WTC11 (cell line): ENCODE results near the gene MTA1. TPM values are rescaled to one million over a fixed set of nuclear protein-coding genes. Genes with fewer than 3 reads are reported as not detected.
A peak's percentile ranks its signal among the peaks of the same experiment; 100 is the strongest.

Source experiments
- CBFB ChIP-seq: sonication (generic); formaldehyde crosslinking; IDR thresholded peaks from 2 replicates; pipeline ENCODE4 v1.8.1; 2022; ENCODE audit warnings: mild to moderate bottlenecking, low read depth, missing genetic modification reagents
- CREB1 ChIP-seq: sonication (generic); formaldehyde crosslinking; IDR thresholded peaks from 2 replicates; pipeline ENCODE4 v1.8.0; 2023; ENCODE audit warnings: mild to moderate bottlenecking, missing genetic modification reagents
- ELF4 ChIP-seq: sonication (generic); formaldehyde crosslinking; IDR thresholded peaks from 2 replicates; pipeline ENCODE4 v1.8.1; 2022; ENCODE audit warnings: low read depth, mild to moderate bottlenecking, moderate library complexity, missing genetic modification reagents
- FOXK1 ChIP-seq: sonication (generic); formaldehyde crosslinking; IDR thresholded peaks from 2 replicates; pipeline ENCODE4 v1.8.0; 2022; ENCODE audit warnings: mild to moderate bottlenecking, moderate library complexity, missing genetic modification reagents
- JAZF1 ChIP-seq: fragments of 250-450 bp; sonication (Bioruptor Pico); IDR thresholded peaks from 2 replicates; pipeline ENCODE4 v1.9.0; 2021; ENCODE audit warnings: moderate library complexity, mild to moderate bottlenecking, inconsistent platforms
- MXD4 ChIP-seq: fragments of 250-450 bp; sonication (Bioruptor Pico); IDR thresholded peaks from 2 replicates; pipeline ENCODE4 v1.8.0; 2021; ENCODE audit warnings: mild to moderate bottlenecking, moderate library complexity, borderline replicate concordance
- MYBL2 ChIP-seq: sonication (generic); formaldehyde crosslinking; IDR thresholded peaks from 2 replicates; pipeline ENCODE4 v1.8.1; 2023; ENCODE audit warnings: mild to moderate bottlenecking, moderate library complexity, missing genetic modification reagents
- NFATC4 ChIP-seq: fragments of 250-450 bp; sonication (Bioruptor Pico); IDR thresholded peaks from 2 replicates; pipeline ENCODE4 v1.9.0; 2021; ENCODE audit warnings: mild to moderate bottlenecking
- NR3C1 ChIP-seq: sonication (generic); formaldehyde crosslinking; conservative IDR thresholded peaks from 2 replicates; pipeline ENCODE4 v1.8.1; 2023; ENCODE audit warnings: low read depth, mild to moderate bottlenecking, missing genetic modification reagents
- SMAD4 ChIP-seq: sonication (generic); formaldehyde crosslinking; IDR thresholded peaks from 2 replicates; pipeline ENCODE4 v1.8.0; 2022; ENCODE audit warnings: mild to moderate bottlenecking, missing genetic modification reagents
- TEAD4 ChIP-seq: sonication (generic); formaldehyde crosslinking; IDR thresholded peaks from 2 replicates; pipeline ENCODE4 v1.8.0; 2022; ENCODE audit warnings: mild to moderate bottlenecking, missing genetic modification reagents
- ZBTB21 ChIP-seq: sonication (generic); formaldehyde crosslinking; IDR thresholded peaks from 2 replicates; pipeline ENCODE4 v1.8.1; 2023; ENCODE audit warnings: mild to moderate bottlenecking, missing genetic modification reagents, borderline replicate concordance
- ZNF121 ChIP-seq: sonication (generic); formaldehyde crosslinking; IDR thresholded peaks from 2 replicates; pipeline ENCODE4 v1.8.0; 2023; ENCODE audit warnings: missing genetic modification reagents
- ZNF232 ChIP-seq: sonication (generic); formaldehyde crosslinking; IDR thresholded peaks from 2 replicates; pipeline ENCODE4 v1.8.0; 2022; ENCODE audit warnings: mild to moderate bottlenecking, missing genetic modification reagents
- ZNF423 ChIP-seq: fragments of 250-450 bp; sonication (Bioruptor Pico); IDR thresholded peaks from 2 replicates; pipeline ENCODE4 v2.1.2; 2022; ENCODE audit warnings: mild to moderate bottlenecking, moderate library complexity
- total RNA-seq: library from RNA; stranded (reverse); gene quantifications from 3 replicates; pipeline ENCODE4 v1.2.3, GENCODE V29; 2021
- TF ChIP-seq, protein P1 (sequence below): sonication (generic); formaldehyde crosslinking; IDR thresholded peaks from 2 replicates; pipeline ENCODE4 v1.8.1; 2023; ENCODE audit warnings: mild to moderate bottlenecking, moderate library complexity, missing genetic modification reagents
- TF ChIP-seq, protein P2 (sequence below): fragments of 250-450 bp; sonication (Bioruptor Pico); IDR thresholded peaks from 2 replicates; pipeline ENCODE4 v2.1.2; 2022; ENCODE audit warnings: mild to moderate bottlenecking, moderate library complexity
- TF ChIP-seq, protein P3 (sequence below): sonication (generic); formaldehyde crosslinking; IDR thresholded peaks from 2 replicates; pipeline ENCODE4 v1.8.1; 2023; ENCODE audit warnings: mild to moderate bottlenecking, missing genetic modification reagents, moderate library complexity
- TF ChIP-seq, protein P4 (sequence below): sonication (generic); formaldehyde crosslinking; IDR thresholded peaks from 2 replicates; pipeline ENCODE4 v1.8.1; 2022; ENCODE audit warnings: mild to moderate bottlenecking, missing genetic modification reagents, moderate library complexity, borderline replicate concordance
- TF ChIP-seq, protein P5 (sequence below): fragments of 250-450 bp; sonication (Bioruptor Pico); IDR thresholded peaks from 2 replicates; pipeline ENCODE4 v1.9.0; 2021; ENCODE audit warnings: mild to moderate bottlenecking
- TF ChIP-seq, protein P6 (sequence below): sonication (generic); formaldehyde crosslinking; IDR thresholded peaks from 2 replicates; pipeline ENCODE4 v1.8.0; 2023; ENCODE audit warnings: missing genetic modification reagents, mild to moderate bottlenecking, borderline replicate concordance
- TF ChIP-seq, protein P7 (sequence below): fragments of 200-600 bp; IDR thresholded peaks from 2 replicates; pipeline ENCODE4 v1.8.0; 2022; ENCODE audit warnings: antibody characterized with exemption
- TF ChIP-seq, protein P8 (sequence below): sonication (generic); formaldehyde crosslinking; IDR thresholded peaks from 2 replicates; pipeline ENCODE4 v1.8.1; 2022; ENCODE audit warnings: low read depth, missing genetic modification reagents, borderline replicate concordance
- TF ChIP-seq, protein P9 (sequence below): sonication (generic); formaldehyde crosslinking; IDR thresholded peaks from 2 replicates; pipeline ENCODE4 v1.8.0; 2022; ENCODE audit warnings: mild to moderate bottlenecking, missing genetic modification reagents

Gene MTA1
- total RNA-seq, 1 experiment from 2014 or later: 279 TPM

DNA sequence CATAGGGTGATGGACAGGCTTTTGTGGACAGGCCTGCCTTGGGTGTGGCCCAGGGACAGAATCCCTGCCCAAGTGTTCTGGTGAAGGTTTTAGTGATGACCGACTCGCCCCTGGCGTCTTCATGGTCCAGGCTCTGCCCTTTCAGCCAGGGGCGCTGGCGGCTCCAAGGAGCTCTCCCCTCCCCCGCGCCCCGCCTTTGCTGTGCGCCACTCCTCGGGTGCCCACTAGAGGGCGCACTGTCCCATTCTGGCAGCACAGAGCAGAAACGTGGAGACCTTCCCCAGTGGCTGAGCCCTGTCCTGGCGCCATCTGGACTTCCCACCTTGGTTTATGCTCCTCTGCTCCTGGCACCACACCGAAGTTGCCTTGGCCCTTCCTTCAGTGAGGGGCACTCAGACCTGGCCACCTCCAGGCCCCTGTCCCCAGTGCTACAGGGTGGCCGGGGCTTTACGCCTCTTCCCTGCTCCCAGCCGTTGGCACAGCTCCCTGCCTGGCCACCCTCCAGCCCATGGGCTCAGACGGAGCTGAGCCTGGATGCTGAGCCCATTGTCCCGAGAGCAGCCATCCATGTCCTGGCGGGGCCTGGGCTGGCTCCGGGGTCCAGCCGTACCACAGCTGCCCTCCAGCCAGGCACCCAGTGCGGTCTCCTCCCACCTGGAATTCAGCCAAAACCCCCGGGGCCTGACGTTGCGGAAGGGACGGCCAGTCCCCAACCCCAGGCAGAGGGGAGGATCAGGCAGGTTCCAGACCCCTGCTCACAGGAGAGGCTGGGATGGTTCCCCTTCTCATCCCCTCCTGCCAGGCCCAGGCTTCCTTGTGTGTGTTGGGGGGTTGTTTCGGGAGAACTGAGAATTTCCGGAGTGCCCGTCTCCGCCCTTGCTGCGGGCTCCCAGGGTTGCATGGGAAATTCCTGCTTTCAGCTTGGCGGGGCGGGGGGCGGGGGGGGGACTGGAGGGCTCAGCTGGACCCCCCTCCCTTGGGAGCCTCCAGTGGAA, 61.5 kb downstream of the MTA1 start (continued):
- TF ChIP-seq, protein P1, sequence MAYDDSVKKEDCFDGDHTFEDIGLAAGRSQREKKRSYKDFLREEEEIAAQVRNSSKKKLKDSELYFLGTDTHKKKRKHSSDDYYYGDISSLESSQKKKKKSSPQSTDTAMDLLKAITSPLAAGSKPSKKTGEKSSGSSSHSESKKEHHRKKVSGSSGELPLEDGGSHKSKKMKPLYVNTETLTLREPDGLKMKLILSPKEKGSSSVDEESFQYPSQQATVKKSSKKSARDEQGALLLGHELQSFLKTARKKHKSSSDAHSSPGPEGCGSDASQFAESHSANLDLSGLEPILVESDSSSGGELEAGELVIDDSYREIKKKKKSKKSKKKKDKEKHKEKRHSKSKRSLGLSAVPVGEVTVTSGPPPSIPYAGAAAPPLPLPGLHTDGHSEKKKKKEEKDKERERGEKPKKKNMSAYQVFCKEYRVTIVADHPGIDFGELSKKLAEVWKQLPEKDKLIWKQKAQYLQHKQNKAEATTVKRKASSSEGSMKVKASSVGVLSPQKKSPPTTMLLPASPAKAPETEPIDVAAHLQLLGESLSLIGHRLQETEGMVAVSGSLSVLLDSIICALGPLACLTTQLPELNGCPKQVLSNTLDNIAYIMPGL (CRISPR knock-in tag): peak; percentile 74; the same call in 1 of the 2 replicates
- no peak for TF ChIP-seq SMAD4
- TF ChIP-seq ZNF232 (CRISPR knock-in tag): no peak
- TF ChIP-seq, protein P2, sequence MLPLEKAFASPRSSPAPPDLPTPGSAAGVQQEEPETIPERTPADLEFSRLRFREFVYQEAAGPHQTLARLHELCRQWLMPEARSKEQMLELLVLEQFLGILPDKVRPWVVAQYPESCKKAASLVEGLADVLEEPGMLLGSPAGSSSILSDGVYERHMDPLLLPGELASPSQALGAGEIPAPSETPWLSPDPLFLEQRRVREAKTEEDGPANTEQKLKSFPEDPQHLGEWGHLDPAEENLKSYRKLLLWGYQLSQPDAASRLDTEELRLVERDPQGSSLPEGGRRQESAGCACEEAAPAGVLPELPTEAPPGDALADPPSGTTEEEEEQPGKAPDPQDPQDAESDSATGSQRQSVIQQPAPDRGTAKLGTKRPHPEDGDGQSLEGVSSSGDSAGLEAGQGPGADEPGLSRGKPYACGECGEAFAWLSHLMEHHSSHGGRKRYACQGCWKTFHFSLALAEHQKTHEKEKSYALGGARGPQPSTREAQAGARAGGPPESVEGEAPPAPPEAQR (CRISPR knock-in tag): no peak
- peak; percentile 55; the same call in 1 of the 2 replicates for TF ChIP-seq FOXK1 (CRISPR knock-in tag)
- TF ChIP-seq, protein P3, sequence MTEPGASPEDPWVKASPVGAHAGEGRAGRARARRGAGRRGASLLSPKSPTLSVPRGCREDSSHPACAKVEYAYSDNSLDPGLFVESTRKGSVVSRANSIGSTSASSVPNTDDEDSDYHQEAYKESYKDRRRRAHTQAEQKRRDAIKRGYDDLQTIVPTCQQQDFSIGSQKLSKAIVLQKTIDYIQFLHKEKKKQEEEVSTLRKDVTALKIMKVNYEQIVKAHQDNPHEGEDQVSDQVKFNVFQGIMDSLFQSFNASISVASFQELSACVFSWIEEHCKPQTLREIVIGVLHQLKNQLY (CRISPR knock-in tag): no peak
- TF ChIP-seq, protein P4, sequence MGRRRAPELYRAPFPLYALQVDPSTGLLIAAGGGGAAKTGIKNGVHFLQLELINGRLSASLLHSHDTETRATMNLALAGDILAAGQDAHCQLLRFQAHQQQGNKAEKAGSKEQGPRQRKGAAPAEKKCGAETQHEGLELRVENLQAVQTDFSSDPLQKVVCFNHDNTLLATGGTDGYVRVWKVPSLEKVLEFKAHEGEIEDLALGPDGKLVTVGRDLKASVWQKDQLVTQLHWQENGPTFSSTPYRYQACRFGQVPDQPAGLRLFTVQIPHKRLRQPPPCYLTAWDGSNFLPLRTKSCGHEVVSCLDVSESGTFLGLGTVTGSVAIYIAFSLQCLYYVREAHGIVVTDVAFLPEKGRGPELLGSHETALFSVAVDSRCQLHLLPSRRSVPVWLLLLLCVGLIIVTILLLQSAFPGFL (CRISPR knock-in tag): no peak
- TF ChIP-seq TEAD4 (CRISPR knock-in tag): no peak
- TF ChIP-seq, protein P5, sequence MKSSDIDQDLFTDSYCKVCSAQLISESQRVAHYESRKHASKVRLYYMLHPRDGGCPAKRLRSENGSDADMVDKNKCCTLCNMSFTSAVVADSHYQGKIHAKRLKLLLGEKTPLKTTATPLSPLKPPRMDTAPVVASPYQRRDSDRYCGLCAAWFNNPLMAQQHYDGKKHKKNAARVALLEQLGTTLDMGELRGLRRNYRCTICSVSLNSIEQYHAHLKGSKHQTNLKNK (CRISPR knock-in tag): no peak
- TF ChIP-seq MXD4 (CRISPR knock-in tag): no peak
- no peak for TF ChIP-seq ZNF423 (CRISPR knock-in tag)
- no peak for TF ChIP-seq CREB1
- no peak for TF ChIP-seq NFATC4
- TF ChIP-seq JAZF1 (CRISPR knock-in tag): no peak
- peak; percentile 49; the same call in 1 of the 2 replicates for TF ChIP-seq MYBL2 (CRISPR knock-in tag)
- no peak for TF ChIP-seq ELF4 (CRISPR knock-in tag)
- TF ChIP-seq ZBTB21 (CRISPR knock-in tag): no peak
- no peak for TF ChIP-seq CBFB
- TF ChIP-seq, protein P6, sequence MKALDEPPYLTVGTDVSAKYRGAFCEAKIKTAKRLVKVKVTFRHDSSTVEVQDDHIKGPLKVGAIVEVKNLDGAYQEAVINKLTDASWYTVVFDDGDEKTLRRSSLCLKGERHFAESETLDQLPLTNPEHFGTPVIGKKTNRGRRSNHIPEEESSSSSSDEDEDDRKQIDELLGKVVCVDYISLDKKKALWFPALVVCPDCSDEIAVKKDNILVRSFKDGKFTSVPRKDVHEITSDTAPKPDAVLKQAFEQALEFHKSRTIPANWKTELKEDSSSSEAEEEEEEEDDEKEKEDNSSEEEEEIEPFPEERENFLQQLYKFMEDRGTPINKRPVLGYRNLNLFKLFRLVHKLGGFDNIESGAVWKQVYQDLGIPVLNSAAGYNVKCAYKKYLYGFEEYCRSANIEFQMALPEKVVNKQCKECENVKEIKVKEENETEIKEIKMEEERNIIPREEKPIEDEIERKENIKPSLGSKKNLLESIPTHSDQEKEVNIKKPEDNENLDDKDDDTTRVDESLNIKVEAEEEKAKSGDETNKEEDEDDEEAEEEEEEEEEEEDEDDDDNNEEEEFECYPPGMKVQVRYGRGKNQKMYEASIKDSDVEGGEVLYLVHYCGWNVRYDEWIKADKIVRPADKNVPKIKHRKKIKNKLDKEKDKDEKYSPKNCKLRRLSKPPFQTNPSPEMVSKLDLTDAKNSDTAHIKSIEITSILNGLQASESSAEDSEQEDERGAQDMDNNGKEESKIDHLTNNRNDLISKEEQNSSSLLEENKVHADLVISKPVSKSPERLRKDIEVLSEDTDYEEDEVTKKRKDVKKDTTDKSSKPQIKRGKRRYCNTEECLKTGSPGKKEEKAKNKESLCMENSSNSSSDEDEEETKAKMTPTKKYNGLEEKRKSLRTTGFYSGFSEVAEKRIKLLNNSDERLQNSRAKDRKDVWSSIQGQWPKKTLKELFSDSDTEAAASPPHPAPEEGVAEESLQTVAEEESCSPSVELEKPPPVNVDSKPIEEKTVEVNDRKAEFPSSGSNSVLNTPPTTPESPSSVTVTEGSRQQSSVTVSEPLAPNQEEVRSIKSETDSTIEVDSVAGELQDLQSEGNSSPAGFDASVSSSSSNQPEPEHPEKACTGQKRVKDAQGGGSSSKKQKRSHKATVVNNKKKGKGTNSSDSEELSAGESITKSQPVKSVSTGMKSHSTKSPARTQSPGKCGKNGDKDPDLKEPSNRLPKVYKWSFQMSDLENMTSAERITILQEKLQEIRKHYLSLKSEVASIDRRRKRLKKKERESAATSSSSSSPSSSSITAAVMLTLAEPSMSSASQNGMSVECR (CRISPR knock-in tag): no peak
- no peak for TF ChIP-seq NR3C1 (CRISPR knock-in tag)
- TF ChIP-seq, protein P7, sequence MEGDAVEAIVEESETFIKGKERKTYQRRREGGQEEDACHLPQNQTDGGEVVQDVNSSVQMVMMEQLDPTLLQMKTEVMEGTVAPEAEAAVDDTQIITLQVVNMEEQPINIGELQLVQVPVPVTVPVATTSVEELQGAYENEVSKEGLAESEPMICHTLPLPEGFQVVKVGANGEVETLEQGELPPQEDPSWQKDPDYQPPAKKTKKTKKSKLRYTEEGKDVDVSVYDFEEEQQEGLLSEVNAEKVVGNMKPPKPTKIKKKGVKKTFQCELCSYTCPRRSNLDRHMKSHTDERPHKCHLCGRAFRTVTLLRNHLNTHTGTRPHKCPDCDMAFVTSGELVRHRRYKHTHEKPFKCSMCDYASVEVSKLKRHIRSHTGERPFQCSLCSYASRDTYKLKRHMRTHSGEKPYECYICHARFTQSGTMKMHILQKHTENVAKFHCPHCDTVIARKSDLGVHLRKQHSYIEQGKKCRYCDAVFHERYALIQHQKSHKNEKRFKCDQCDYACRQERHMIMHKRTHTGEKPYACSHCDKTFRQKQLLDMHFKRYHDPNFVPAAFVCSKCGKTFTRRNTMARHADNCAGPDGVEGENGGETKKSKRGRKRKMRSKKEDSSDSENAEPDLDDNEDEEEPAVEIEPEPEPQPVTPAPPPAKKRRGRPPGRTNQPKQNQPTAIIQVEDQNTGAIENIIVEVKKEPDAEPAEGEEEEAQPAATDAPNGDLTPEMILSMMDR: peak; percentile 97
- TF ChIP-seq, protein P8, sequence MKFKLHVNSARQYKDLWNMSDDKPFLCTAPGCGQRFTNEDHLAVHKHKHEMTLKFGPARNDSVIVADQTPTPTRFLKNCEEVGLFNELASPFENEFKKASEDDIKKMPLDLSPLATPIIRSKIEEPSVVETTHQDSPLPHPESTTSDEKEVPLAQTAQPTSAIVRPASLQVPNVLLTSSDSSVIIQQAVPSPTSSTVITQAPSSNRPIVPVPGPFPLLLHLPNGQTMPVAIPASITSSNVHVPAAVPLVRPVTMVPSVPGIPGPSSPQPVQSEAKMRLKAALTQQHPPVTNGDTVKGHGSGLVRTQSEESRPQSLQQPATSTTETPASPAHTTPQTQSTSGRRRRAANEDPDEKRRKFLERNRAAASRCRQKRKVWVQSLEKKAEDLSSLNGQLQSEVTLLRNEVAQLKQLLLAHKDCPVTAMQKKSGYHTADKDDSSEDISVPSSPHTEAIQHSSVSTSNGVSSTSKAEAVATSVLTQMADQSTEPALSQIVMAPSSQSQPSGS: no peak
- TF ChIP-seq, protein P9, sequence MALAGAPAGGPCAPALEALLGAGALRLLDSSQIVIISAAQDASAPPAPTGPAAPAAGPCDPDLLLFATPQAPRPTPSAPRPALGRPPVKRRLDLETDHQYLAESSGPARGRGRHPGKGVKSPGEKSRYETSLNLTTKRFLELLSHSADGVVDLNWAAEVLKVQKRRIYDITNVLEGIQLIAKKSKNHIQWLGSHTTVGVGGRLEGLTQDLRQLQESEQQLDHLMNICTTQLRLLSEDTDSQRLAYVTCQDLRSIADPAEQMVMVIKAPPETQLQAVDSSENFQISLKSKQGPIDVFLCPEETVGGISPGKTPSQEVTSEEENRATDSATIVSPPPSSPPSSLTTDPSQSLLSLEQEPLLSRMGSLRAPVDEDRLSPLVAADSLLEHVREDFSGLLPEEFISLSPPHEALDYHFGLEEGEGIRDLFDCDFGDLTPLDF: no peak
- TF ChIP-seq ZNF121 (CRISPR knock-in tag): no peak
